OCI-LY1 (cell line): ENCODE data around the gene MRPL19.

ENCODE experiments used
- H2AFZ ChIP-seq: fragments of 200-600 bp; sonication (generic), shearing (Covaris generic); 2 replicates; pipeline ENCODE4 v1.6.0; 2014; ENCODE audit warnings: antibody characterized with exemption, mild to moderate bottlenecking, low read length
- H3F3A ChIP-seq: fragments of 200-600 bp; sonication (generic), shearing (Covaris generic); 2 replicates; pipeline ENCODE4 v1.6.0; 2014; ENCODE audit warnings: mild to moderate bottlenecking, antibody characterized with exemption, low read length, moderate library complexity; ENCODE audit not compliant: insufficient read depth
- H3K27ac ChIP-seq: fragments of 200-600 bp; sonication (generic); 2 replicates; pipeline ENCODE4 v1.5.1; 2014; ENCODE audit warnings: low read length, mixed run types, mild to moderate bottlenecking, low read depth; ENCODE audit not compliant: poor library complexity, severe bottlenecking
- H3K27me3 ChIP-seq: fragments of 200-600 bp; sonication (generic); 2 replicates; pipeline ENCODE4 v1.6.0; 2014; ENCODE audit warnings: antibody characterized with exemption, mild to moderate bottlenecking, low read length, moderate library complexity; ENCODE audit not compliant: insufficient read depth
- H3K36me3 ChIP-seq: fragments of 200-600 bp; sonication (generic); 2 replicates; pipeline ENCODE4 v1.6.1; 2014; ENCODE audit warnings: mild to moderate bottlenecking, antibody characterized with exemption, low read length, moderate library complexity, mixed read lengths; ENCODE audit not compliant: insufficient read depth
- H3K4me1 ChIP-seq: fragments of 200-600 bp; sonication (generic); 2 replicates; pipeline ENCODE4 v1.5.1; 2014; ENCODE audit warnings: mild to moderate bottlenecking, low read length, moderate library complexity; ENCODE audit not compliant: insufficient read depth, severe bottlenecking
- H3K4me2 ChIP-seq: fragments of 200-600 bp; sonication (generic), shearing (Covaris generic); 2 replicates; pipeline ENCODE4 v1.6.1; 2014; ENCODE audit warnings: low read length
- H3K4me3 ChIP-seq: fragments of 200-600 bp; sonication (generic); 2 replicates; pipeline ENCODE4 v1.5.1; 2014; ENCODE audit warnings: low read length, low read depth, mild to moderate bottlenecking, mixed read lengths; ENCODE audit not compliant: poor library complexity, severe bottlenecking
- H3K79me2 ChIP-seq: fragments of 200-600 bp; shearing (Covaris generic); 2 replicates; pipeline ENCODE4 v1.6.1; 2016; ENCODE audit warnings: mixed run types, low read length, mixed read lengths; ENCODE audit not compliant: insufficient read depth
- H3K9ac ChIP-seq: fragments of 200-600 bp; sonication (generic), shearing (Covaris generic); 2 replicates; pipeline ENCODE4 v1.6.1; 2014; ENCODE audit warnings: mild to moderate bottlenecking, low read length, mixed read lengths
- H3K9me2 ChIP-seq: fragments of 200-600 bp; sonication (generic), shearing (Covaris generic); 2 replicates; pipeline ENCODE4 v1.6.1; 2014; ENCODE audit warnings: low read depth, mild to moderate bottlenecking, low read length, mixed read lengths
- H3K9me3 ChIP-seq: fragments of 200-600 bp; shearing (Covaris generic); 2 replicates; pipeline ENCODE4 v1.6.1; 2014; ENCODE audit warnings: low read length, mixed read lengths
- H4K20me1 ChIP-seq: fragments of 200-600 bp; sonication (generic), shearing (Covaris generic); 2 replicates; pipeline ENCODE4 v1.6.0; 2016; ENCODE audit warnings: mild to moderate bottlenecking, low read length; ENCODE audit not compliant: insufficient read depth
- CTCF ChIP-seq: fragments of 200-600 bp; sonication (generic), shearing (Covaris generic); IDR thresholded peaks from 2 replicates; pipeline ENCODE4 v1.5.1; 2017; ENCODE audit warnings: mild to moderate bottlenecking, antibody characterized with exemption, low read length, moderate library complexity, mixed read lengths
- EZH2 ChIP-seq: fragments of 200-600 bp; sonication (generic), shearing (Covaris generic); IDR thresholded peaks from 2 replicates; pipeline ENCODE4 v1.8.0; 2017; ENCODE audit warnings: borderline replicate concordance, mixed run types, mild to moderate bottlenecking, antibody characterized with exemption, low read length, moderate library complexity, mixed read lengths

Gene MRPL19

GRCh38 chr2:75722687-75723086 lies 76.1 kb downstream of the MRPL19 start:
- H3K4me3 ChIP-seq, result no peak overlapping the region

GRCh38 chr2:75728614-75729419 lies 82.2 kb downstream of the MRPL19 start:
- no peak overlapping the region for H3K4me2 ChIP-seq
- H3K9ac ChIP-seq, result no peak overlapping the region
- no peaks in the 10 kb centered on the region for H4K20me1 ChIP-seq
- no peaks in the 10 kb centered on the region for H3K9me3 ChIP-seq
- H3K9me2 ChIP-seq, result no peaks in the 10 kb centered on the region
- TF ChIP-seq CTCF, result no peak
- no peak for TF ChIP-seq EZH2
- no peak overlapping the region for H3K4me3 ChIP-seq
- no peaks in the 10 kb centered on the region for H3K79me2 ChIP-seq
- no peaks in the 10 kb centered on the region for H3K36me3 ChIP-seq
- no peak overlapping the region for H3K27ac ChIP-seq
- no peaks in the 10 kb centered on the region for H3K4me1 ChIP-seq
- H3K27me3 ChIP-seq, result no peaks in the 10 kb centered on the region; the same call in 1 of the 2 replicates
- no peaks in the 10 kb centered on the region for H3F3A ChIP-seq
- no peak overlapping the region for H2AFZ ChIP-seq

More at GRCh38 chr2:75722687-75723086, 76.1 kb downstream of the MRPL19 start:
- Histone ChIP-seq H3K36me3 (no peaks in the 10 kb centered on the region), H3K27me3 (no peaks in the 10 kb centered on the region), H2AFZ (no peak overlapping the region), H3K9me2 (no peaks in the 10 kb centered on the region), H4K20me1 (no peaks in the 10 kb centered on the region), H3K79me2 (no peaks in the 10 kb centered on the region), H3K4me2 (no peak overlapping the region), H3K9ac (no peak overlapping the region), H3K9me3 (no peaks in the 10 kb centered on the region), H3F3A (no peaks in the 10 kb centered on the region), H3K27ac (no peak overlapping the region), H3K4me1 (no peaks in the 10 kb centered on the region)
- TF ChIP-seq EZH2 (no peak), CTCF (no peak)

GRCh38 chr2:75729861-75730260 lies 83.3 kb downstream of the MRPL19 start:
- Histone ChIP-seq H3K4me3 (no peak overlapping the region), H3K27ac (no peak overlapping the region), H3K36me3 (no peaks in the 10 kb centered on the region), H3K79me2 (no peaks in the 10 kb centered on the region), H3K9me3 (no peaks in the 10 kb centered on the region), H3K27me3 (no peaks in the 10 kb centered on the region; the same call in 1 of the 2 replicates), H3K9ac (no peak overlapping the region), H2AFZ (no peak overlapping the region), H3K4me1 (no peaks in the 10 kb centered on the region), H3K4me2 (no peak overlapping the region), H3F3A (no peaks in the 10 kb centered on the region), H4K20me1 (no peaks in the 10 kb centered on the region), H3K9me2 (no peaks in the 10 kb centered on the region)
- TF ChIP-seq CTCF (peak; percentile 40), EZH2 (no peak)
